Measurements from ENCODE around the gene IFI16.

IFI16 gene

GRCh38 chr1:158984386-158984785 lies 25.3 kb upstream of the IFI16 start:
- Histone ChIP-seq H3K36me3 (ENCODE audit: control insufficient read depth, insufficient read depth, low read length) (no peaks in the 10 kb centered on the region), H3K27me3 (ENCODE audit: control insufficient read depth, insufficient read depth, low read length, poor library complexity, severe bottlenecking) (no peaks in the 10 kb centered on the region), H3K4me3 (ENCODE audit: insufficient read depth, low read depth, low read length) (no peak overlapping the region), H3K4me1 (ENCODE audit: control insufficient read depth, insufficient read depth, low read length) (no peaks in the 10 kb centered on the region), H3K27ac (ENCODE audit: insufficient read depth, low read depth, low read length, poor library complexity, severe bottlenecking) (no peak overlapping the region), H3K9me3 (ENCODE audit: control insufficient read depth, low read length) (peaks cover 2% of the 10 kb centered on the region)

- Histone ChIP-seq H3K27me3 (ENCODE audit: control insufficient read depth, insufficient read depth, low read length, poor library complexity, severe bottlenecking) (no peaks in the 10 kb centered on the region), H3K4me3 (ENCODE audit: insufficient read depth, low read depth, low read length) (no peak overlapping the region), H3K27ac (ENCODE audit: insufficient read depth, low read depth, low read length, poor library complexity, severe bottlenecking) (no peak overlapping the region), H3K36me3 (ENCODE audit: control insufficient read depth, insufficient read depth, low read length) (no peaks in the 10 kb centered on the region), H3K9me3 (ENCODE audit: control insufficient read depth, low read length) (no peaks in the 10 kb centered on the region), H3K4me1 (ENCODE audit: control insufficient read depth, insufficient read depth, low read length) (no peaks in the 10 kb centered on the region)
- WGBS, 2 experiments = 96 to 100% methylated on average over 1 of the region's 1 CpG
Observed at GRCh38 chr1:158989424-158989823, 20.3 kb upstream of the IFI16 start.

- Histone ChIP-seq H3K4me1 (ENCODE audit: control insufficient read depth, insufficient read depth, low read length) (no peaks in the 10 kb centered on the region), H3K27me3 (ENCODE audit: control insufficient read depth, insufficient read depth, low read length, poor library complexity, severe bottlenecking) (no peaks in the 10 kb centered on the region), H3K4me3 (ENCODE audit: insufficient read depth, low read depth, low read length) (no peak overlapping the region), H3K36me3 (ENCODE audit: control insufficient read depth, insufficient read depth, low read length) (no peaks in the 10 kb centered on the region), H3K9me3 (ENCODE audit: control insufficient read depth, low read length) (no peaks in the 10 kb centered on the region), H3K27ac (ENCODE audit: insufficient read depth, low read depth, low read length, poor library complexity, severe bottlenecking) (no peak overlapping the region)
- 84 to 95% methylated on average over 4 of the region's 4 CpGs for WGBS, 2 experiments
Observed at GRCh38 chr1:158992787-158993312, 16.9 kb upstream of the IFI16 start.

GRCh38 chr1:158996998-158997397 lies 12.7 kb upstream of the IFI16 start:
- Histone ChIP-seq H3K27ac (ENCODE audit: insufficient read depth, low read depth, low read length, poor library complexity, severe bottlenecking) (no peak overlapping the region), H3K9me3 (ENCODE audit: control insufficient read depth, low read length) (no peaks in the 10 kb centered on the region), H3K27me3 (ENCODE audit: control insufficient read depth, insufficient read depth, low read length, poor library complexity, severe bottlenecking) (no peaks in the 10 kb centered on the region), H3K4me1 (ENCODE audit: control insufficient read depth, insufficient read depth, low read length) (no peaks in the 10 kb centered on the region), H3K36me3 (ENCODE audit: control insufficient read depth, insufficient read depth, low read length) (no peaks in the 10 kb centered on the region), H3K4me3 (ENCODE audit: insufficient read depth, low read depth, low read length) (no peak overlapping the region)
- WGBS, 2 experiments = 70 to 79% methylated on average over 5 of the region's 5 CpGs

GRCh38 chr1:158998037-158998780 lies 11.5 kb upstream of the IFI16 start:
- Histone ChIP-seq H3K9me3 (ENCODE audit: control insufficient read depth, low read length) (no peaks in the 10 kb centered on the region), H3K27me3 (ENCODE audit: control insufficient read depth, insufficient read depth, low read length, poor library complexity, severe bottlenecking) (no peaks in the 10 kb centered on the region), H3K27ac (ENCODE audit: insufficient read depth, low read depth, low read length, poor library complexity, severe bottlenecking) (no peak overlapping the region), H3K4me3 (ENCODE audit: insufficient read depth, low read depth, low read length) (no peak overlapping the region), H3K36me3 (ENCODE audit: control insufficient read depth, insufficient read depth, low read length) (no peaks in the 10 kb centered on the region), H3K4me1 (ENCODE audit: control insufficient read depth, insufficient read depth, low read length) (no peaks in the 10 kb centered on the region)
- WGBS, 2 experiments = 65 to 69% methylated on average over 5 to 6 of the region's 6 CpGs

- no peaks in the 10 kb centered on the region for H3K9me3 ChIP-seq (ENCODE audit: control insufficient read depth, low read length)
- H3K4me1 ChIP-seq (ENCODE audit: control insufficient read depth, insufficient read depth, low read length) = no peaks in the 10 kb centered on the region
- WGBS, 2 experiments = 4 to 25% methylated on average over 10 to 12 of the region's 13 CpGs
- peak overlapping the region; percentile 46 for H3K4me3 ChIP-seq (ENCODE audit: insufficient read depth, low read depth, low read length)
- H3K27me3 ChIP-seq (ENCODE audit: control insufficient read depth, insufficient read depth, low read length, poor library complexity, severe bottlenecking) = no peaks in the 10 kb centered on the region
- no peak overlapping the region for H3K27ac ChIP-seq (ENCODE audit: insufficient read depth, low read depth, low read length, poor library complexity, severe bottlenecking)
- H3K36me3 ChIP-seq (ENCODE audit: control insufficient read depth, insufficient read depth, low read length) = no peaks in the 10 kb centered on the region
Observed at GRCh38 chr1:158998781-158999161, 10.9 kb upstream of the IFI16 start.

GRCh38 chr1:158999316-159000069 lies 10.2 kb upstream of the IFI16 start:
- no peaks in the 10 kb centered on the region for H3K27me3 ChIP-seq (ENCODE audit: control insufficient read depth, insufficient read depth, low read length, poor library complexity, severe bottlenecking)
- no peaks in the 10 kb centered on the region for H3K9me3 ChIP-seq (ENCODE audit: control insufficient read depth, low read length)
- peak overlapping the region; percentile 95 for H3K27ac ChIP-seq (ENCODE audit: insufficient read depth, low read depth, low read length, poor library complexity, severe bottlenecking)
- H3K4me3 ChIP-seq (ENCODE audit: insufficient read depth, low read depth, low read length) = peak overlapping the region; percentile 46
- H3K4me1 ChIP-seq (ENCODE audit: control insufficient read depth, insufficient read depth, low read length) = no peaks in the 10 kb centered on the region
- no peaks in the 10 kb centered on the region for H3K36me3 ChIP-seq (ENCODE audit: control insufficient read depth, insufficient read depth, low read length)
- WGBS, 2 experiments = 0% methylated on average over 11 of the region's 11 CpGs

- H3K27me3 ChIP-seq (ENCODE audit: control insufficient read depth, insufficient read depth, low read length, poor library complexity, severe bottlenecking) = no peaks in the 10 kb centered on the region
- no peaks in the 10 kb centered on the region for H3K9me3 ChIP-seq (ENCODE audit: control insufficient read depth, low read length)
- peaks cover under 1% of the 10 kb centered on the region for H3K4me1 ChIP-seq (ENCODE audit: control insufficient read depth, insufficient read depth, low read length)
- 2 to 3% methylated on average over 6 of the region's 6 CpGs for WGBS, 2 experiments
- peak overlapping the region; percentile 46 for H3K4me3 ChIP-seq (ENCODE audit: insufficient read depth, low read depth, low read length)
- H3K27ac ChIP-seq (ENCODE audit: insufficient read depth, low read depth, low read length, poor library complexity, severe bottlenecking) = peak overlapping the region; percentile 95
- H3K36me3 ChIP-seq (ENCODE audit: control insufficient read depth, insufficient read depth, low read length) = no peaks in the 10 kb centered on the region
Observed at GRCh38 chr1:159000070-159000409, 9.7 kb upstream of the IFI16 start.

- Histone ChIP-seq H3K9me3 (ENCODE audit: control insufficient read depth, low read length) (no peaks in the 10 kb centered on the region), H3K4me3 (ENCODE audit: insufficient read depth, low read depth, low read length) (peak overlapping the region; percentile 46), H3K4me1 (ENCODE audit: control insufficient read depth, insufficient read depth, low read length) (peaks cover 6% of the 10 kb centered on the region), H3K36me3 (ENCODE audit: control insufficient read depth, insufficient read depth, low read length) (no peaks in the 10 kb centered on the region), H3K27ac (ENCODE audit: insufficient read depth, low read depth, low read length, poor library complexity, severe bottlenecking) (no peak overlapping the region), H3K27me3 (ENCODE audit: control insufficient read depth, insufficient read depth, low read length, poor library complexity, severe bottlenecking) (no peaks in the 10 kb centered on the region)
- 0% methylated on average over 1 of the region's 1 CpG for WGBS, 2 experiments
Observed at GRCh38 chr1:159000625-159001024, 9.1 kb upstream of the IFI16 start.

- no peaks in the 10 kb centered on the region for H3K36me3 ChIP-seq (ENCODE audit: control insufficient read depth, insufficient read depth, low read length)
- H3K4me3 ChIP-seq (ENCODE audit: insufficient read depth, low read depth, low read length) = no peak overlapping the region
- H3K27me3 ChIP-seq (ENCODE audit: control insufficient read depth, insufficient read depth, low read length, poor library complexity, severe bottlenecking) = no peaks in the 10 kb centered on the region
- H3K27ac ChIP-seq (ENCODE audit: insufficient read depth, low read depth, low read length, poor library complexity, severe bottlenecking) = no peak overlapping the region
- H3K9me3 ChIP-seq (ENCODE audit: control insufficient read depth, low read length) = no peaks in the 10 kb centered on the region
- H3K4me1 ChIP-seq (ENCODE audit: control insufficient read depth, insufficient read depth, low read length) = peaks cover 17% of the 10 kb centered on the region
Observed at GRCh38 chr1:159005161-159005560, 4.5 kb upstream of the IFI16 start.

Measured in ectodermal cell (in vitro differentiated cells).